Measurements from ENCODE around the gene EDEM1.
"Not testable (repeated sequence)": the region's sequence is repeated elsewhere in the genome, so short reads cannot be mapped to it uniquely, and the experiment has no call there.

The EDEM1 gene

DNA sequence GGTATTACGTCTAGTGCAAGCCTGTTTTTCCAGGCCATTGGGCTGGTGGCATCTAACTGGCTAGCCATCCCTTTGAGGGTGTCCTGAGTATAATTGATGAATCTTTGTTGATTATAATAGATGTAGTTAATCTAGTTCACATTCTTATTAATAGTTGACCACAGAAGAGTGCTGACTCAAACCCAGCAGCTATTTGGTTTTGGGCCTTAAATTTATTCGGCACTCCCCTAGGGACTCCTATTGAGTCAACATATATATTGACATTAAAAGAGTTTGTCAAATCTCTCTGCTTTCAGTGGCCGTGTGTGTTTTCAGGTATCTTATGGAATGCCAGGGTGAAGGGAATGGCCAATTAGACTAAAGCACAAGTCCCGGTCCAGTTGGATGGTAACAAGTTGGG lies 45.7 kb upstream of the EDEM1 start:
- no peaks in the 10 kb centered on the region for H3K4me1 ChIP-seq (ENCODE audit: low read depth, poor library complexity, severe bottlenecking)
- H3K4me2 ChIP-seq: no peak overlapping the region
- H3K4me3 ChIP-seq (IDR thresholded peaks at IDR 0.05; ENCODE audit: insufficient read depth, low read depth, low read length): no peak overlapping the region
- no peaks in the 10 kb centered on the region for H4K20me1 ChIP-seq (ENCODE audit: insufficient read depth)
- H3K27ac ChIP-seq: no peak overlapping the region
- no peak overlapping the region for H3K9ac ChIP-seq
- H3K36me3 ChIP-seq (ENCODE audit: insufficient read depth): no peaks in the 10 kb centered on the region
- TF ChIP-seq, protein P1, sequence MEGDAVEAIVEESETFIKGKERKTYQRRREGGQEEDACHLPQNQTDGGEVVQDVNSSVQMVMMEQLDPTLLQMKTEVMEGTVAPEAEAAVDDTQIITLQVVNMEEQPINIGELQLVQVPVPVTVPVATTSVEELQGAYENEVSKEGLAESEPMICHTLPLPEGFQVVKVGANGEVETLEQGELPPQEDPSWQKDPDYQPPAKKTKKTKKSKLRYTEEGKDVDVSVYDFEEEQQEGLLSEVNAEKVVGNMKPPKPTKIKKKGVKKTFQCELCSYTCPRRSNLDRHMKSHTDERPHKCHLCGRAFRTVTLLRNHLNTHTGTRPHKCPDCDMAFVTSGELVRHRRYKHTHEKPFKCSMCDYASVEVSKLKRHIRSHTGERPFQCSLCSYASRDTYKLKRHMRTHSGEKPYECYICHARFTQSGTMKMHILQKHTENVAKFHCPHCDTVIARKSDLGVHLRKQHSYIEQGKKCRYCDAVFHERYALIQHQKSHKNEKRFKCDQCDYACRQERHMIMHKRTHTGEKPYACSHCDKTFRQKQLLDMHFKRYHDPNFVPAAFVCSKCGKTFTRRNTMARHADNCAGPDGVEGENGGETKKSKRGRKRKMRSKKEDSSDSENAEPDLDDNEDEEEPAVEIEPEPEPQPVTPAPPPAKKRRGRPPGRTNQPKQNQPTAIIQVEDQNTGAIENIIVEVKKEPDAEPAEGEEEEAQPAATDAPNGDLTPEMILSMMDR (conservative IDR thresholded peaks at IDR 0.05; ENCODE audit: low read depth, low read length): no peak
- H2AFZ ChIP-seq (ENCODE audit: low read depth): no peak overlapping the region
- H3K79me2 ChIP-seq (ENCODE audit: insufficient read depth, low read depth): peaks cover 19% of the 10 kb centered on the region; the same call in 1 of the 2 replicates
- H3K27me3 ChIP-seq (ENCODE audit: insufficient read depth, low read depth): no peaks in the 10 kb centered on the region

DNA sequence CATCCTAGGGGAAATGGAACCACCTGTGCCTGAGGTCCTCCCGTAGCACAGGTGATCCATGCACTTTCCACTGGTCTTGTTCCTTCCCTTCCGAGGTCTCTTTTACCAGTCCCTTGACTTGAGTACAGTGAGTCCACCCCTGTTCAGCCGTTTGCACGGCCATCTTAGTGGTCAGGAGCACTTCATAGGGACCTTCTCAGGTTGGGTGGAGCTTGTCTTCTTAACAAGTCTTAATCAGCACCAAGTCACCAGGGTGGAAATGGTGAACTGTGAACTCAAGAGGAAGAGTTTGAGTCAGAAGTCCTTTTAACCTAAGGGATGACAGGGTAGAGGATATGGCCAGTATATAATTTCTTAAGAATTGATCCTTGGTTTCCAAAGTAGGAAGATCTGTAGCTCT lies 44.0 kb upstream of the EDEM1 start:
- Histone ChIP-seq H3K27ac (no peak overlapping the region), H3K36me3 (ENCODE audit: insufficient read depth) (no peaks in the 10 kb centered on the region), H3K79me2 (ENCODE audit: insufficient read depth, low read depth) (peaks cover 9% of the 10 kb centered on the region; the same call in 1 of the 2 replicates), H3K4me1 (ENCODE audit: low read depth, poor library complexity, severe bottlenecking) (no peaks in the 10 kb centered on the region), H3K27me3 (ENCODE audit: insufficient read depth, low read depth) (no peaks in the 10 kb centered on the region), H2AFZ (ENCODE audit: low read depth) (no peak overlapping the region), H3K9ac (no peak overlapping the region), H3K4me2 (no peak overlapping the region), H4K20me1 (ENCODE audit: insufficient read depth) (no peaks in the 10 kb centered on the region), H3K4me3 (IDR thresholded peaks at IDR 0.05; ENCODE audit: insufficient read depth, low read depth, low read length) (no peak overlapping the region)
- TF ChIP-seq, protein P1 (conservative IDR thresholded peaks at IDR 0.05; ENCODE audit: low read depth, low read length): no peak

DNA sequence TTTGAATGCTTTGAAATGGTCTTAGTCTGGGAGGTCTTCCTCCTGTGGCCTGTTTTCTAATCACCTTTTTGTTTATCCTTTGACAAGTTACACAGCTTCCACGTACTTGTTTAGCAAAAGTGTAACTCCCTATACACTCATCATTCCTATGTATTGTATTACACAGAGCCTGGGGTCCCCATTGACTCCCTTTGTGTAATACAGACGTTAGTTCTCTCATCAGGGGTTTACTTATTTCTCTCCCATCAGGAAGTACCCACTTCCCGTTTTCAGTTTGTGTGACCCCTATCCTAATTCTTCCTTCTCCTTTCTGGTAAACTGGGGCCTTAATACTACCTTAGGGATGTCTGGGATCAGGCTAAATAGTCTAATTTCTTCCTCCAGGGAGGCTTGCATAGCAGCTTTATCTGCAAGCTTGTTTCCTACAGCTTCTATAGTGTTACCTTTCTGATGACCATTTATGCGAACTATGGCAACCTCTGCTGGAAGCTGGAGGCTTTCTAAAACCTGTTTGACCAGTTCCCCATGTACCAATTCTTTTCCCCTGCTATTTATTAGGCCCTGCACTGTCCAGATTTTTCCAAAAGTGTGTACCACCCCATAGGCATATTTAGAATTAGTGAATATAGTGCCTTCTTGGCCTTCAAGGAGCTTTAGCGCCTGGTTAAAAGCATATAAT lies 43.1 kb upstream of the EDEM1 start:
- Histone ChIP-seq H3K27ac (no peak overlapping the region), H4K20me1 (ENCODE audit: insufficient read depth) (no peaks in the 10 kb centered on the region), H3K36me3 (ENCODE audit: insufficient read depth) (no peaks in the 10 kb centered on the region), H3K9ac (no peak overlapping the region), H3K4me3 (IDR thresholded peaks at IDR 0.05; ENCODE audit: insufficient read depth, low read depth, low read length) (no peak overlapping the region), H3K27me3 (ENCODE audit: insufficient read depth, low read depth) (no peaks in the 10 kb centered on the region), H2AFZ (ENCODE audit: low read depth) (no peak overlapping the region), H3K79me2 (ENCODE audit: insufficient read depth, low read depth) (peaks cover 5% of the 10 kb centered on the region; the same call in 1 of the 2 replicates), H3K4me1 (ENCODE audit: low read depth, poor library complexity, severe bottlenecking) (no peaks in the 10 kb centered on the region), H3K4me2 (no peak overlapping the region)
- TF ChIP-seq, protein P1 (conservative IDR thresholded peaks at IDR 0.05; ENCODE audit: low read depth, low read length): no peak

DNA sequence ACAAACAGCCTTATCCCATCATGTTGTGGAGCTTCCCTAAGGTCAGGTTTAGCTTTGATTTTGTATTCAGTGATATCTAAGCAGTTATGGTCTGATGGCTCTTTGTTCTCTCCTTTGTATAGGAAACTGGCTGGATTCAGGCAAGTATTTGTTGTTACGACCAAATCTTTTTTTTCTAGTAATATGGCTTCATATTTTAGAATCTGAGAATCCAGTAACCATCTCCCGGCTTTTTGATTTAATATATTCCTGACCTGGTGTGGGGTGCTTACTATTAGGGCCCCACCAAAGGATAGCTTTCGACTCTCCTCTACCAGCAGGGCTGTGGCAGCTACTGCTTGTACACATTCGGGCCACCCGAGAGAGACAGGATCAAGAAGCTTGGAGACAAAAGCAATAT lies 42.4 kb upstream of the EDEM1 start:
- no peaks in the 10 kb centered on the region for H3K36me3 ChIP-seq (ENCODE audit: insufficient read depth)
- no peaks in the 10 kb centered on the region for H4K20me1 ChIP-seq (ENCODE audit: insufficient read depth)
- H3K27me3 ChIP-seq (ENCODE audit: insufficient read depth, low read depth): no peaks in the 10 kb centered on the region
- H3K4me2 ChIP-seq: no peak overlapping the region
- no peaks in the 10 kb centered on the region for H3K4me1 ChIP-seq (ENCODE audit: low read depth, poor library complexity, severe bottlenecking)
- no peak overlapping the region for H3K4me3 ChIP-seq (IDR thresholded peaks at IDR 0.05; ENCODE audit: insufficient read depth, low read depth, low read length)
- H3K9ac ChIP-seq: no peak overlapping the region
- no peak overlapping the region for H2AFZ ChIP-seq (ENCODE audit: low read depth)
- TF ChIP-seq, protein P1 (conservative IDR thresholded peaks at IDR 0.05; ENCODE audit: low read depth, low read length): no peak
- H3K79me2 ChIP-seq (ENCODE audit: insufficient read depth, low read depth): no peaks in the 10 kb centered on the region; the same call in 1 of the 2 replicates
- H3K27ac ChIP-seq: no peak overlapping the region

DNA sequence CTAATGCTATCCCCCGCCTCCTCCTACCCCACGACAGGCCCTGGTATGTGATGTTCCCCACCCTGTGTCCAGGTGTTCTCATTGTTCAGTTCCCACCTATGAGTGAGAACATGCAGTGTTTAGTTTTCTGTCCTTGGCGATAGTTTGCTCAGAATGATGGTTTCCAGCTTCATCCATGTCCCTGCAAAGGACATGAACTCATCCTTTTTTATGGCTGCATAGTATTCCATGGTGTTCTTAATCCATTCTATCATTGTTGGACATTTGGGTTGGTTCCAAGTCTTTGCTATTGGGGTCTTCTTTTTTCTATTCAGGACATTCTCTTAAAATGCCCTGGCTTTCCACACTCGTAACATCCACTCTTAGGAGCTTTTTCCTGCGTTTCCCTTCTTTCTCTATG lies 40.4 kb upstream of the EDEM1 start:
- not testable (repeated sequence) for H3K79me2 ChIP-seq (ENCODE audit: insufficient read depth, low read depth); H4K20me1 ChIP-seq (ENCODE audit: insufficient read depth); H3K36me3 ChIP-seq (ENCODE audit: insufficient read depth); H3K27me3 ChIP-seq (ENCODE audit: insufficient read depth, low read depth); H3K4me1 ChIP-seq (ENCODE audit: low read depth, poor library complexity, severe bottlenecking); H3K4me3 ChIP-seq (IDR thresholded peaks at IDR 0.05; ENCODE audit: insufficient read depth, low read depth, low read length); H3K27ac ChIP-seq; H3K9ac ChIP-seq; H3K4me2 ChIP-seq; H2AFZ ChIP-seq (ENCODE audit: low read depth)

Measured in KMS-11 (cell line).